ENCODE data around the gene RNF103.
"Not testable (repeated sequence)": the region's sequence is repeated elsewhere in the genome, so short reads cannot be mapped to it uniquely, and the experiment has no call there.

Gene RNF103

GRCh38 chr2:86623494-86624266, at the start of gene RNF103:
TSS of gene RNF103 (minus strand) at chr2:86623865. CDS start at chr2:86622886, 979 bp downstream.
- DNase-seq, result peak; percentile 92

GRCh38 chr2:86673011-86673410, 49.3 kb upstream of the RNF103 start:
- no peak for DNase-seq

- no peak for DNase-seq
These were observed 48.4 kb upstream of the RNF103 start for GRCh38 chr2:86672027-86672545.

- DNase-seq, result no peak
These were observed 47.8 kb upstream of the RNF103 start for GRCh38 chr2:86671337-86671981.

GRCh38 chr2:86669323-86669722, 45.7 kb upstream of the RNF103 start:
- not testable (repeated sequence) for DNase-seq

GRCh38 chr2:86661333-86661732, 37.7 kb upstream of the RNF103 start:
- no peak for DNase-seq

GRCh38 chr2:86650188-86650587, 26.5 kb upstream of the RNF103 start:
- DNase-seq, result no peak

GRCh38 chr2:86649119-86649947, 25.7 kb upstream of the RNF103 start:
- DNase-seq, result no peak

GRCh38 chr2:86648681-86649080, 25.0 kb upstream of the RNF103 start:
- no peak for DNase-seq

GRCh38 chr2:86646865-86647264, 23.2 kb upstream of the RNF103 start:
- DNase-seq, result no peak

GRCh38 chr2:86646329-86646728, 22.7 kb upstream of the RNF103 start:
- no peak for DNase-seq

GRCh38 chr2:86645752-86646151, 22.1 kb upstream of the RNF103 start:
- no peak for DNase-seq

- no peak for DNase-seq
These were observed 15.0 kb upstream of the RNF103 start for GRCh38 chr2:86638712-86639111.

- DNase-seq, result no peak
These were observed 13.2 kb upstream of the RNF103 start for GRCh38 chr2:86636842-86637241.

- DNase-seq, result no peak
These were observed 10.7 kb upstream of the RNF103 start for GRCh38 chr2:86634352-86634751.

- DNase-seq, result no peak
These were observed 9.5 kb upstream of the RNF103 start for GRCh38 chr2:86633155-86633651.

- no peak for DNase-seq
These were observed 9.0 kb upstream of the RNF103 start for GRCh38 chr2:86632672-86633071.

- DNase-seq, result no peak
These were observed 8.3 kb upstream of the RNF103 start for GRCh38 chr2:86631846-86632485.

GRCh38 chr2:86628091-86628522, 4.4 kb upstream of the RNF103 start:
- DNase-seq, result no peak

- DNase-seq, result no peak
These were observed 3.9 kb upstream of the RNF103 start for GRCh38 chr2:86627550-86627949.

GRCh38 chr2:86625096-86625495, 1.4 kb upstream of the RNF103 start:
- DNase-seq, result no peak

GRCh38 chr2:86624267-86624547, 542 bp upstream of the RNF103 start:
- no peak for DNase-seq

GRCh38 chr2:86623043-86623493, 597 bp downstream of the RNF103 start:
- peak; percentile 27 for DNase-seq

Measured in activated CD4-positive, alpha-beta T cell treated with anti-CD3 and anti-CD28 coated beads, Interleukin-2, amount 50 U/mL, for 1 hour (primary cell).